Measurements from ENCODE around the gene WFDC10B. TPM values are rescaled to one million over a fixed set of nuclear protein-coding genes. Genes with fewer than 3 reads are reported as not detected.
"Not testable (repeated sequence)": the region's sequence is repeated elsewhere in the genome, so short reads cannot be mapped to it uniquely, and the experiment has no call there.

Gene WFDC10B
- total RNA-seq, 2 donors from 2014 or later: not detected

- intact Hi-C loops (cut with DNase I): no loop called here
- Histone ChIP-seq H3K4me1 (no peaks in the 10 kb centered on the region), H3K36me3 (replicated peaks in 1 of 2; ENCODE audit: insufficient read depth in 1 of 2, low read depth in 2 of 2) (no peaks in the 10 kb centered on the region), H3K9me3 (no peaks in the 10 kb centered on the region), H3K27ac (no peak overlapping the region), H3K27me3 (no peaks in the 10 kb centered on the region), H3K4me3 (no peak overlapping the region)
- 58 to 62% methylated on average over 3 of the region's 3 CpGs for WGBS, 2 donors
- TF ChIP-seq, protein P1, sequence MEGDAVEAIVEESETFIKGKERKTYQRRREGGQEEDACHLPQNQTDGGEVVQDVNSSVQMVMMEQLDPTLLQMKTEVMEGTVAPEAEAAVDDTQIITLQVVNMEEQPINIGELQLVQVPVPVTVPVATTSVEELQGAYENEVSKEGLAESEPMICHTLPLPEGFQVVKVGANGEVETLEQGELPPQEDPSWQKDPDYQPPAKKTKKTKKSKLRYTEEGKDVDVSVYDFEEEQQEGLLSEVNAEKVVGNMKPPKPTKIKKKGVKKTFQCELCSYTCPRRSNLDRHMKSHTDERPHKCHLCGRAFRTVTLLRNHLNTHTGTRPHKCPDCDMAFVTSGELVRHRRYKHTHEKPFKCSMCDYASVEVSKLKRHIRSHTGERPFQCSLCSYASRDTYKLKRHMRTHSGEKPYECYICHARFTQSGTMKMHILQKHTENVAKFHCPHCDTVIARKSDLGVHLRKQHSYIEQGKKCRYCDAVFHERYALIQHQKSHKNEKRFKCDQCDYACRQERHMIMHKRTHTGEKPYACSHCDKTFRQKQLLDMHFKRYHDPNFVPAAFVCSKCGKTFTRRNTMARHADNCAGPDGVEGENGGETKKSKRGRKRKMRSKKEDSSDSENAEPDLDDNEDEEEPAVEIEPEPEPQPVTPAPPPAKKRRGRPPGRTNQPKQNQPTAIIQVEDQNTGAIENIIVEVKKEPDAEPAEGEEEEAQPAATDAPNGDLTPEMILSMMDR (IDR thresholded peaks at IDR 0.05): no peak
- no peak for TF ChIP-seq POLR2A (IDR thresholded peaks at IDR 0.05)
- DNase-seq (no peak), ATAC-seq (no peak)
These were observed 18.9 kb downstream of the WFDC10B start for GRCh38 chr20:45685896-45686295.

DNA sequence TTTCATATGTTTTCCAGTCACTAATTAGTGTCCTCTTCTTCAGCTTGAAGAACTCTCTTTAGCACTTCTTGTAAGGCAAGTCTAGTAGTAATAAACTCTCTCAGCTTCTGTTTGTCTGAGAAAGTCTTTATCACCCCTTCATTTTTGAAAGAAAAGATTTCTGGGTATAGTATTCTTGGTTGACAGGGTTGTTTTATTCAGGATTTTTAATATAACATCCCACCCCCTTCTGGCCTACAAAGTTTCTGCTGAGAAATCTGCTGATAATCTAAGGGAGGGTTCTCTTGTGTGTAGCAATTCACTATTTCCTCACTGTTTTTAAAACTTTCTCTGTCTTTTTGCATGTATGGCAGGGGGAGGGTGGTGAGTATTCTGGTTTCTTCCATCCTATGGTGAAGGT, 25.2 kb downstream of the WFDC10B start:
- Histone ChIP-seq H3K27me3 (no peaks in the 10 kb centered on the region), H3K4me1 (no peaks in the 10 kb centered on the region), H3K27ac (no peak overlapping the region), H3K36me3 (replicated peaks in 1 of 2; ENCODE audit: insufficient read depth in 1 of 2, low read depth in 2 of 2) (no peaks in the 10 kb centered on the region), H3K4me3 (no peak overlapping the region), H3K9me3 (peaks cover 0 to 8% (median 0%) of the 10 kb centered on the region in 3 donors)
- intact Hi-C loops (cut with DNase I): no loop called here
- no peak for DNase-seq
- TF ChIP-seq, protein P1 (IDR thresholded peaks at IDR 0.05): no peak
- no peak for TF ChIP-seq POLR2A (IDR thresholded peaks at IDR 0.05)
- ATAC-seq: no peak

GRCh38 chr20:45672765-45673164, 32.1 kb downstream of the WFDC10B start:
- no peak for ATAC-seq
- H3K27ac ChIP-seq: no peak overlapping the region

DNA sequence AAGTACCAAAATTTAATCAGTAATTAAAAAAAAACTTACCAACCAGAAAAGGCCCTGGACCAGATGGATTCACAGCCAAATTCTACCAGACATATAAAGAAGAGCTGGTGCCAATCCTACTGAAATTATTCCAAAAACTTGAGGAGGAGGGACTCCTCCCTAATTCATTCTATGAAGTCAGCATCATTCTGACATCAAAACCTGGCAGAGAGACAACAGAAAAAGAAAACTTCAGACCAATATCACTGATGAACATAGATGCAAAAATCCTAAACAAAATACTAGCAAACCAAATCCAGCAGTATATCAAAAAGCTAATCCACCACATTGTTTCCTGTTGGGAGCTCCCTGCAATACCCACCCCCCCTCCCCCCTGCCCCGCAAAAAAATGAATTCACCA, 34.7 kb downstream of the WFDC10B start, which contains the start of gene WFDC11:
TSS of gene WFDC11 (minus strand) at position 101 of the 400 bp plus-strand sequence. CDS start 19,639 bp downstream, outside the sequence.
- no peak within 1 kb of the TSS for H3K4me3 ChIP-seq
- ATAC-seq (no peak), DNase-seq (no peak)
- intact Hi-C loops (cut with DNase I): no loop called here
- no peaks in the 10 kb centered on the region for H3K4me1 ChIP-seq
- no peaks in the 10 kb centered on the region for H3K27me3 ChIP-seq
- H3K9me3 ChIP-seq: no peaks in the 10 kb centered on the region
- TF ChIP-seq POLR2A (IDR thresholded peaks at IDR 0.05): no peak
- TF ChIP-seq, protein P1 (IDR thresholded peaks at IDR 0.05): no peak
- H3K36me3 ChIP-seq (replicated peaks in 1 of 2; ENCODE audit: insufficient read depth in 1 of 2, low read depth in 2 of 2): no peaks in the 10 kb centered on the region
- H3K27ac ChIP-seq: no peak within 1 kb of the TSS
- WGBS, 2 donors: 73 to 80% methylated on average over 1 of the region's 1 CpG

More at GRCh38 chr20:45672765-45673164, 32.1 kb downstream of the WFDC10B start:
- H3K27me3 ChIP-seq: no peaks in the 10 kb centered on the region
- H3K4me1 ChIP-seq: no peaks in the 10 kb centered on the region
- H3K4me3 ChIP-seq: no peak overlapping the region
- no peak for DNase-seq
- no peak for TF ChIP-seq POLR2A (IDR thresholded peaks at IDR 0.05)
- TF ChIP-seq, protein P1 (IDR thresholded peaks at IDR 0.05): no peak
- intact Hi-C loops (cut with DNase I): no loop called here
- no peaks in the 10 kb centered on the region for H3K36me3 ChIP-seq (replicated peaks in 1 of 2; ENCODE audit: insufficient read depth in 1 of 2, low read depth in 2 of 2)
- no peaks in the 10 kb centered on the region for H3K9me3 ChIP-seq

DNA sequence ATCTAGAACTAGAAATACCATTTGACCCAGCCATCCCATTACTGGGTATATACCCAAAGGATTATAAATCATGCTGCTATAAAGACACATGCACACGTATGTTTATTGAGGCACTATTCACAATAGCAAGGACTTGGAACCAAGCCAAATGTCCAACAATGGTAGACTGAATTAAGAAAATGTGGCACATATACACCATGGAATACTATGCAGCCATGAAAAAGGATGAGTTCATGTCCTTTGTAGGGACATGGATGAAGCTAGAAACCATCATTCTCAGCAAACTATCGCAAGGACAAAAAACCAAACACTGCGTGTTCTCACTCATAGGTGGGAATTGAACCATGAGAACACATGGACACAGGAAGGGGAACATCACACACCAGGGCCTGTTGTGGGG, 47.8 kb downstream of the WFDC10B start:
- 43 to 72% methylated on average over 3 of the region's 3 CpGs for WGBS, 2 donors
- H3K27me3 ChIP-seq; H3K4me3 ChIP-seq; ATAC-seq; H3K27ac ChIP-seq; DNase-seq; H3K36me3 ChIP-seq (replicated peaks in 1 of 2; ENCODE audit: insufficient read depth in 1 of 2, low read depth in 2 of 2); H3K4me1 ChIP-seq; intact Hi-C loops (cut with DNase I); H3K9me3 ChIP-seq: not testable (repeated sequence)

- ATAC-seq; H3K27ac ChIP-seq; H3K4me1 ChIP-seq; H3K4me3 ChIP-seq; DNase-seq; H3K36me3 ChIP-seq (replicated peaks in 1 of 2; ENCODE audit: insufficient read depth in 1 of 2, low read depth in 2 of 2); H3K27me3 ChIP-seq; intact Hi-C loops (cut with DNase I); H3K9me3 ChIP-seq: not testable (repeated sequence)
- 68 to 79% methylated on average over 6 to 7 of the region's 7 CpGs for WGBS, 2 donors
These were observed 53.1 kb downstream of the WFDC10B start for GRCh38 chr20:45651726-45652125.
